ENCODE data around the gene PCBP3. TPM values are rescaled to one million over a fixed set of nuclear protein-coding genes. Genes with fewer than 3 reads are reported as not detected.

The PCBP3 gene
- total and polyA plus RNA-seq, 2 donors (not counting 3 experiments of a cell fraction or from before 2014, with no cell fraction given), result 0.06 to 1.1 TPM

DNA sequence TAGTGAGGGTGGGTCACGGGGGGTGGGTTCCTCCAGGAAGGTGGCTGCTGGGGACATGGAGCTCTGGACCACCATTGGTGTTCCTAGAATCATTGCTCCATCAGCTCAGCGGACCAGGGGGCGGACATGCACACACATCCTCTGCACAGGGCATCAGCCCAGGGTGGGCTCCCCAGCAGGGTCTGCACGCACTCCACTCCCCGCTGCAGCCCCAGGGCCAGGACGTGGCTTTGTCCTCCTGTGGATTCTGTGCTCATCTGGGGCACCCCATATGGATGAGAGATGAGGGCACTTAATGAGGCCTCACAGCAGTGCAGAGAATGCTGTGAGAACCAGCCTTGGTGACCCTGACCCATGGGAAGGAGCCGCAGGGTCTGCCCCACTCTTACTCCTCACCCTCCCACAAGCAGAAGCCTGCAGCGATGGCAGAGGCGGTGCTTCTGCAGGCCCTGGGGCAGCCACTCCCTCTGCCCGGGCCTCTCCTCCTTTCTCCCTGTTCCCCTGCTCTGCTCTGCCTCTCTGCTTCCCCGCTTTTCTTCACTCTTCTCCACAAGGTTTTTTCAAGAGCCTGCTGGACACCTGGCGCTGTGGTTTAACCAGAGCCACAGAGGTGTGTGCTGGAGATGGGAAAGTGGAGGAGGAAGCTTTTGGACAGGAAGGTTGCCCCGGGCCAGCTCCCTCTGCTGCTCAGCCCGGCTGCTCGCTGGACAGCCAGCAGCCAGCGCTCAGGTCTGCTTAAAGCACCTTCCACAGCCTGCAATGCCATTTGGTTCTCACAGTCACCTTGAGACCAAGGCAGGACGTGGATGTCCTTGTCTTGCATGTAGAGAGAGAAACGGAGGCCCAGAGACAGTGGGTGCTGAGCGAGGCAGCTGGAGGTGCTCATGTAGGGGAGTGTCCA is 26.3 kb upstream of the PCBP3 start:
- dilution Hi-C loops (cut with MboI; ENCODE audit: extremely low pct_ligation_motif_present, low sequenced_read_pairs) (no loop called here), intact Hi-C loops (cut with micrococcal nuclease) (no loop called here)
- Histone ChIP-seq H3K36me3 (ENCODE audit: control insufficient read depth in 2 of 2, extremely low read depth in 1 of 2, insufficient read depth in 2 of 2, low read length in 2 of 2) (no peaks in the 10 kb centered on the region), H3K4me3 (replicated peaks in 1 of 3; ENCODE audit: insufficient read depth in 1 of 3, low read depth in 1 of 3, low read length in 3 of 3) (no peak overlapping the region), H4K20me1 (replicated peaks; ENCODE audit: control insufficient read depth, extremely low read depth, insufficient read depth, low read length) (no peaks in the 10 kb centered on the region), H2AFZ (ENCODE audit: low read depth, low read length) (no peak overlapping the region), H3K27me3 (ENCODE audit: control insufficient read depth in 2 of 2, insufficient read depth in 2 of 2, low read length in 2 of 2) (peaks cover 0 to 3% of the 10 kb centered on the region in 2 experiments), H3K9me1 (replicated peaks; ENCODE audit: control insufficient read depth, extremely low read depth, insufficient read depth, low read length) (no peaks in the 10 kb centered on the region), H3K9me3 (replicated peaks; ENCODE audit: control insufficient read depth, insufficient read depth, low read length) (no peaks in the 10 kb centered on the region), H3K4me1 (ENCODE audit: control insufficient read depth, extremely low read depth, insufficient read depth, low read length) (no peaks in the 10 kb centered on the region), H3K4me2 (ENCODE audit: insufficient read depth, low read length) (no peak overlapping the region), H3K27ac (ENCODE audit: insufficient read depth, low read depth, low read length) (no peak overlapping the region), H3K79me2 (ENCODE audit: control insufficient read depth, insufficient read depth, low read length) (no peaks in the 10 kb centered on the region), H3K9ac (replicated peaks; ENCODE audit: extremely low read depth, insufficient read depth, low read length) (no peak overlapping the region)
- POLR2A ChIA-PET, result no interaction called here
- BruUV-seq (replicated peaks), result no TSS peak
- TF ChIP-seq GATA2 (IDR thresholded peaks at IDR 0.05; ENCODE audit: insufficient read depth, insufficient read length, low read depth, low read length) (no peak), EZH2 (IDR thresholded peaks at IDR 0.05; ENCODE audit: borderline replicate concordance, low read depth, low read length, severe bottlenecking) (no peak), POLR2A (IDR thresholded peaks at IDR 0.05; ENCODE audit: low read depth, low read length) (no peak), FOS (IDR thresholded peaks at IDR 0.05; ENCODE audit: borderline replicate concordance, insufficient read depth, low read length) (no peak), JUN (IDR thresholded peaks at IDR 0.05; ENCODE audit: borderline replicate concordance, insufficient read depth, insufficient read length, low read depth) (no peak), POLR2AphosphoS5 (IDR thresholded peaks at IDR 0.05; ENCODE audit: insufficient read depth, low read depth, low read length) (no peak)
- TF ChIP-seq, protein P1, sequence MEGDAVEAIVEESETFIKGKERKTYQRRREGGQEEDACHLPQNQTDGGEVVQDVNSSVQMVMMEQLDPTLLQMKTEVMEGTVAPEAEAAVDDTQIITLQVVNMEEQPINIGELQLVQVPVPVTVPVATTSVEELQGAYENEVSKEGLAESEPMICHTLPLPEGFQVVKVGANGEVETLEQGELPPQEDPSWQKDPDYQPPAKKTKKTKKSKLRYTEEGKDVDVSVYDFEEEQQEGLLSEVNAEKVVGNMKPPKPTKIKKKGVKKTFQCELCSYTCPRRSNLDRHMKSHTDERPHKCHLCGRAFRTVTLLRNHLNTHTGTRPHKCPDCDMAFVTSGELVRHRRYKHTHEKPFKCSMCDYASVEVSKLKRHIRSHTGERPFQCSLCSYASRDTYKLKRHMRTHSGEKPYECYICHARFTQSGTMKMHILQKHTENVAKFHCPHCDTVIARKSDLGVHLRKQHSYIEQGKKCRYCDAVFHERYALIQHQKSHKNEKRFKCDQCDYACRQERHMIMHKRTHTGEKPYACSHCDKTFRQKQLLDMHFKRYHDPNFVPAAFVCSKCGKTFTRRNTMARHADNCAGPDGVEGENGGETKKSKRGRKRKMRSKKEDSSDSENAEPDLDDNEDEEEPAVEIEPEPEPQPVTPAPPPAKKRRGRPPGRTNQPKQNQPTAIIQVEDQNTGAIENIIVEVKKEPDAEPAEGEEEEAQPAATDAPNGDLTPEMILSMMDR (IDR thresholded peaks at IDR 0.05; ENCODE audit: extremely low read depth in 1 of 2, insufficient read depth in 1 of 2, low read depth in 1 of 2, low read length in 2 of 2), result no peak
- no peak for FAIRE-seq
- CTCF ChIA-PET, result interaction anchor here (1.3 kb wide), 1 partner anchor 21 kb away, joined by 3 read pairs; no protein-coding TSS in a partner anchor
- DNase-seq (ENCODE audit: low read depth, low spot score), result no peak

All from endothelial cell of umbilical vein (primary cell).